Astrocyte of the spinal cord (primary cell): Measurements from ENCODE around the gene SMAD7.

Experiments
- DNase-seq: peaks from one replicate; pipeline ENCODE4 v3.0.0; 2011; ENCODE audit warnings: low read depth, low spot score
- H3K4me3 ChIP-seq: 2 replicates; pipeline ENCODE4 v1.5.1; 2011; ENCODE audit warnings: low read depth, mild to moderate bottlenecking, low read length, moderate library complexity
- in situ Hi-C: cut with HindIII; loops from 2 replicates; pipeline ENCODE4 v1.10.0; 2017; ENCODE audit warnings: low sequenced_read_pairs
- TF ChIP-seq, protein P1 (sequence below): IDR thresholded peaks from 2 replicates; pipeline ENCODE4 v1.5.1; 2012; ENCODE audit warnings: low read depth, mild to moderate bottlenecking, low read length, inconsistent platforms

The SMAD7 gene

DNA sequence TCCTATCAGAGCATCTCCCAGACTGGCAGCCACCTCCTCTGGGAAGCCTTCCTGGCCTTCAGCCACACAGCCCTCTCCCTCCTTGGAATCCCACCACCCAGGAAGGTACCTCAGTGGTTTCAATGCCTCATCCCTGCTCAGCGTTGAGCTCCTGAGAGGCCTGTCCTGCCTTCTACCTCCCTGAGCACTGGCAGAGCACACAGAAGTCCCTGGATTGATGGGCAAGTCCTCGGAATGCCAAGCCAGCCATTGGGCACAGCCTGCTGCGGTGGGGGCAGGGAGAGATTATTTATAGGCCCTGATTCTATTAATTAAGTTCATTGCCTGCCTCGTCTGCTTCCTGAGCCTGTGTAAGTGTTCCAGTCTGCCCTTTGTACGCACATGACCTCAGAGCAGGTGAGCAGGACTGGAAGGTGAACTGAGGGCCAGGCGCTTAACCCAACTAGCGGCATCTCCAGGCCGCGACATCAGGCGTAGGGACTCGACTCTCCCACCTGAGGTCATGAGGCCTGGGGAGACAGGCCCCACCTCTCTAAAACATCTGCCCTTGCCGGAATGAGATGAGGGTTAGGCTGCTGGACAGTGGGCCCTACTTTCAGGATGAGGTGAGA is 63.4 kb downstream of the SMAD7 start:
- no peak for DNase-seq
- H3K4me3 ChIP-seq = no peak overlapping the region
- in situ Hi-C loops = no loop called here
- TF ChIP-seq, protein P1, sequence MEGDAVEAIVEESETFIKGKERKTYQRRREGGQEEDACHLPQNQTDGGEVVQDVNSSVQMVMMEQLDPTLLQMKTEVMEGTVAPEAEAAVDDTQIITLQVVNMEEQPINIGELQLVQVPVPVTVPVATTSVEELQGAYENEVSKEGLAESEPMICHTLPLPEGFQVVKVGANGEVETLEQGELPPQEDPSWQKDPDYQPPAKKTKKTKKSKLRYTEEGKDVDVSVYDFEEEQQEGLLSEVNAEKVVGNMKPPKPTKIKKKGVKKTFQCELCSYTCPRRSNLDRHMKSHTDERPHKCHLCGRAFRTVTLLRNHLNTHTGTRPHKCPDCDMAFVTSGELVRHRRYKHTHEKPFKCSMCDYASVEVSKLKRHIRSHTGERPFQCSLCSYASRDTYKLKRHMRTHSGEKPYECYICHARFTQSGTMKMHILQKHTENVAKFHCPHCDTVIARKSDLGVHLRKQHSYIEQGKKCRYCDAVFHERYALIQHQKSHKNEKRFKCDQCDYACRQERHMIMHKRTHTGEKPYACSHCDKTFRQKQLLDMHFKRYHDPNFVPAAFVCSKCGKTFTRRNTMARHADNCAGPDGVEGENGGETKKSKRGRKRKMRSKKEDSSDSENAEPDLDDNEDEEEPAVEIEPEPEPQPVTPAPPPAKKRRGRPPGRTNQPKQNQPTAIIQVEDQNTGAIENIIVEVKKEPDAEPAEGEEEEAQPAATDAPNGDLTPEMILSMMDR = no peak

DNA sequence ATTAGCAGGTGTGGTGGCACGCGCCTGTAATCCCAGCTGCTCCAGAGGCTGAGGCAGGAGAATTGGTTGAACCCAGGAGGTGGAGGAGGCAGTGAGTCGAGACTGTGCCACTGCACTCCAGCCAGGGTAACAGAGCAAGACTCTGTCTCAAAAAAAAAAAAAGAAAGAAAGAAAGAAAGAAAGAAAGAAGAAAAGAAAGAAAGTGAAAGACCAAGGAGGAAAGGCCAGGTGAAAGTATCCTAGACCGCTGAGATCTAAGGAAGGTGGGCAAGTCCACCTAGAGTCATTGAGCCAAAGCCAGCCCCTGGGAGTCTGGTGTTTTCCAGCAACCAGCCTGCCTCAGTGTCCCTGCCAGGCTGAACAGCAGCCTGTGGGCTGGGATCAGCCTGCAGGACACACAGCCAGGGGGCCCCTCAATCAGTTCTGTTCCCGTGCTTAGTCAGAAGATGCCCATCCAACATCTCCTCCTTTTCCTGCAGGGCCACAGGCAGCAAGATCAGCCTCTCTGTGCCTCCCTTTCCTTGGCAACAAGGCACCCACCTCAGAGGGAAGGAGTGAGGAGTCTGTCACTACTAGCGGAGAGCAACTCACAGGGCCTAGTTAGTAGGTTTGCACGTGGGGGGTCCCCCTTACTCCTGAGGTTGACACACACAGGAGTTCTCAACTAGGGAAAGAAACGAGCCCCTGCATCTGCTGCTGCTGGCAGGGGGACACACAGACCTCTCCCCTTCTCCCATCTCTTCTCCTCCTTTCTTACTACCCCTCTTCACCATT is 64.1 kb downstream of the SMAD7 start:
- TF ChIP-seq, protein P1 = no peak
- in situ Hi-C loops = no loop called here
- H3K4me3 ChIP-seq = no peak overlapping the region
- no peak for DNase-seq

DNA sequence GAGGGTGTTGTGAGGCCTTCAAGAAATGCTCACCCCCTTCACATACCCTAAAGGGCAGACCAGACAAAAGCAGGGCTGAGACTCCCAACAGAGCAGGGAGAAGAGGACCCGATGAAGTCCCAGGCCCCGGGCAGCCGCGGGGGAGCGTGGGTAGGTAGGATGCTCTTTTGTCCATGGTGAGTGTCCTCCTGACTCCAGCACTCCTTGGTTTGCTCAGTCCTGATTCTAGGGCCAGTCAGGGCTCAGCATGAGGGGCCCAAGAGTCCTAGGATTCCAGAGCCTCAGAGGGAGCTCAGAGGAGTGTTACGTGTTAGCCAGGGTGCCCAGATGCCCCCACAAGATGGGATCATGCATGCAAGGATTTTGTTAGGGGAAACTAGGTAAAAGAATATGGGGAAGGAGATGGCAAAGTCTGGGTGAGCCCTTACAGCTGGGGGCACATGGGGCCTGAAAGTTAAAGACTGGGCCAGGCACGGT is 64.8 kb downstream of the SMAD7 start:
- H3K4me3 ChIP-seq = no peak overlapping the region
- TF ChIP-seq, protein P1 = no peak
- in situ Hi-C loops = no loop called here
- no peak for DNase-seq

DNA sequence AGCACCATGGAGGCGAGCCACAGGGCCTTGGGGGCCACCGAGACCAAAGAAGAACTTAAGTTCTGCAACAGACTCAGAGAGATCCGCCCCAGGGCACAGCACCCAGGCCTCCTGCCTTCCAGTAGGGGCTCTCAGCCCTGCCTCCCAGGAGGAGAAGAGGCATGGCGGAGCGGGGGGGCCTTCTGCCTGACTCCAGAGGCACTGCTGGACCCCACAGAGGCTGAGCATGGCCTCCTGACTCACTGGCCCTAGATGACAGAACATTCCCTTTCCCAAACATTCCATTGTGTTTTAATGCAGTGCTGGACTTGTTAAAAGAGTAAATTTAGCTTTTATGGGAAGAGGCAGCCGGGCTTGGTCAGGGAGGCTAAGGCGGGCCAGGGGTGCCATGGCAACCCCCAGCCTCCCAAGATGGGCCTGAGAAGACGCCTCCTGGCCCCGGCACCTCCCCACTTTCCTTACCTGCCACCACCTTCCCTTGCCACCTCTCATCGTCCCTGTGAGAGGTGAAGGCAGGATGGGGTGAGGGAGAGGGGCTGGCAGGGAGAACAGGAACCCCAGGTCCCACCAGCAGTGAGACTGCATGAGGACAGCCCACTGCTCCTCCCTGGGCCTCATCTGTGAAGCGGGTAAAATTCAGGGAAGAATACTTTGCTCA is 65.4 kb downstream of the SMAD7 start:
- no peak for DNase-seq
- TF ChIP-seq, protein P1 = no peak
- in situ Hi-C loops = no loop called here
- no peak overlapping the region for H3K4me3 ChIP-seq

DNA sequence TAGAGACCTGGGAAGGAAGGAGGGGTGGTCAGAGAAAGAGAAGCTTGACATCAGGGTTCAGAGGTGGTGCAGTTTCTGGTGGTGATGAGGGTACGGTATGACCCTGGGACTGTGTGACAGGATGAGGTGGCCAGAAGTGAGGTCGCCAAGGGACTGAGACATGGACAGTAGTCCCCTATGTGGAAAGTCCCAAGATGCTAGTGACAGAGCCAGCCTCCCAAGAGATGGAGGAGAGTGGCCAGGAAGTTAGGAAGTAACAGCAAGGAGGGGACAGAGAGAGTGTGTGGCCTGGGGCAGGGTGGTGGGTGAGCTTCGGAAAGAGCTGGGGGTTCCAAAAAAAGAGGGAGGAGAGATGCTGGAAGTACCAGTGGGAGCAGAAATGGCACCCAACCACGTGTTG is 66.0 kb downstream of the SMAD7 start:
- DNase-seq = no peak
- no peak overlapping the region for H3K4me3 ChIP-seq
- TF ChIP-seq, protein P1 = no peak
- in situ Hi-C loops = no loop called here

DNA sequence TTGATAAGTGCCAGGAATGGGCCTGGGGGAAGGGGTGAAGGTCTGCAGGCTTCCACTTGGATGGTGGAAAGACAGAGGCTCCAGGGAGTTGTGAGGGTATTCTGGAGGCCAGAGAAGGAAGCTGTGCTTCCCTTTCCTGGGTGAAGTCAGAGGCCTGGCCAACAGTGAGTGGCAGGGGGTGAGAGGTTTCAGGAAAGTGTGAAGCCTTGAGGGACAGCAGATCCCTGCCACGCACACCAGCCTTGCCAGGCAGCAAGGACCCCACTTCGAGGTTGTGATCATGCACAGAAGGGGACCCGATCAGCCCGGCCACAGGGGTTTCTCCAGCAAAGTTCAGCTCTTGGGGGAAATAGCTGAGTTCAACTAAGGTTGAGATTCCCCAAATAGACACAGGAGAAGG is 66.5 kb downstream of the SMAD7 start:
- TF ChIP-seq, protein P1 = no peak
- no peak for DNase-seq
- no peak overlapping the region for H3K4me3 ChIP-seq
- in situ Hi-C loops = no loop called here
